PFSK-1 (cell line): ENCODE data around the gene UBE2E1.

Source experiments
- FOXP2 ChIP-seq: optimal IDR thresholded peaks from 2 replicates; pipeline ENCODE3; 2011; ENCODE audit warnings: borderline replicate concordance, control low read depth, inconsistent platforms; ENCODE audit not compliant: insufficient read depth; ENCODE audit errors: extremely low read length, extremely low read depth
- POLR2AphosphoS5 ChIP-seq: IDR thresholded peaks from 2 replicates; pipeline ENCODE4 v1.6.1; 2012; ENCODE audit warnings: low read depth, mild to moderate bottlenecking, control low read depth, low read length, moderate library complexity
- REST ChIP-seq, 2 experiments: IDR thresholded peaks; 2 replicates each; pipeline versions ENCODE4 v1.6.1 to v1.8.0; 2011 to 2012; ENCODE audit warnings: low read depth in 2 of 2, low read length in 2 of 2, control low read depth in 1 of 2, inconsistent platforms in 1 of 2, mild to moderate bottlenecking in 1 of 2, moderate library complexity in 1 of 2; ENCODE audit not compliant: insufficient read depth in 1 of 2
- SIN3A ChIP-seq: IDR thresholded peaks from 2 replicates; pipeline ENCODE4 v1.6.1; 2012; ENCODE audit warnings: mild to moderate bottlenecking, low read length, moderate library complexity, borderline replicate concordance; ENCODE audit not compliant: insufficient read depth
- TAF1 ChIP-seq: IDR thresholded peaks from 2 replicates; pipeline ENCODE4 v1.6.1; 2012; ENCODE audit warnings: low read length, control low read depth, borderline replicate concordance; ENCODE audit not compliant: insufficient read depth

DNA sequence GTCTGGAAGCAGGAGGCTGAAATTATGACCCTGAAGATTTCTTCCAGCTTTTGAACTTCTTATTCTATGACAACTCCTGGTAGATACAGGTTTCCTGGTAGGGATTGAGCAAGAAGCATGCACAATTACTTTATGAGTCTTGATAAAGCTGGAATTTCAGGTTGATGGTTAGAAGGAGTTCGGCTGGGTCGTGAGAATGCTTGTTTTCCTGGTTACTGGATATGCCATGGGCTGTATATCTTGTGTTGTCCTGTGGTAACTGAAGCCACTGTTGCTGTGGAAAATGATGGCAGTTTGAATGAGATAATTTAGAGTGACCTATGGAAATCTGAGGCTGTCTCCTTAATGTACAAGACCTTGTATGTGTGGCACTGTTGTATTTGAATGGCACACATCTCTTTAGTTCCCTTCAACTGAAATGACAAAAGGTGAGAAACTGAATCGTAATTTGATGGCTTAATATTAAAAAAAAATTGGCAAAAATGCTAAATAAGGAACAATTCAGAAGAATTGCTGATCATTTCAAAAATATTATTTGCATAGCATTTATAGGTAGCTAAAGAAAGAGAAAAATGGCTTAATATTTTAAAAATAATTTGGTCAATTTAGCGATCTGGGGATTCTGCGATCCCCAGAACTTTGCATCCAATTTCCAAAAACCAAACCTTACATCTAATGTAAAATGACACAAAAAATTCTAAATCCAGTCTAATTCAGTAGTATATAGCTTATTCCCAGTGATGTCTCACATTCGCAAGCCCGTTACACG lies 1.1 kb upstream of the UBE2E1 start:
- TF ChIP-seq POLR2AphosphoS5 = no peak
- no peak for TF ChIP-seq TAF1
- TF ChIP-seq REST (IDR thresholded peaks at IDR 0.05; ENCODE audit: insufficient read depth in 1 of 2, low read depth in 2 of 2, low read length in 2 of 2) = no peak
- no peak for TF ChIP-seq SIN3A
- TF ChIP-seq FOXP2 = no peak
